HG03175 (cell line): ENCODE data around the gene MBTPS1.
A peak's percentile ranks its signal among the peaks of the same experiment; 100 is the strongest.

ENCODE experiments used
- ATAC-seq: cut with Tn5 transposase; IDR thresholded peaks from one replicate; pipeline ENCODE4 v1.9.1; 2021; ENCODE audit warnings: mild to moderate bottlenecking, moderate library complexity; ENCODE audit not compliant: unreplicated experiment

Gene MBTPS1

GRCh38 chr16:84116720-84117493 lies at the start of gene MBTPS1:
Gene MBTPS1, minus strand, starts transcription at chr16:84116942. Its CDS starts 15,159 bp downstream, at chr16:84101783.
- ATAC-seq = peak; percentile 93

DNA sequence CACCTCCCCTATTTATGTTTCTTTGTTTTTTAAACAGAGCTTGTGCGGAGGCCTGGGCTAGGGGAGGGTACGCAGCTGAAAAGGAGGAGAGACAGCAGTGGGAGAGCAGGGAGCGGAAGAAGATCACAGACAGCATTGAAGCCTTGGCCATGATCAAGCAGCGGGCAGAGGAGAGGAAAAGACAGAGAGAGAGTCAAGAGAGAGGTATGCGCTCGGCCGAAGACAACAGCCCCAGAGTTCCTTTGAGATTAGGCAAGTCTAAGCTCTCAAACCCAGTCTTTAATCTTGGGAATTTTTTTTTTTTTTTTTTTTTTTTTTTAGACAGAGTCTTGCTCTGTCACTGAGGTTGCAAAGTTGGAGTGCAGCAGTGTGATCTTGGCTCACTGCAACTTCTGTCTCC lies 49.0 kb upstream of the MBTPS1 start:
- no peak for ATAC-seq

DNA sequence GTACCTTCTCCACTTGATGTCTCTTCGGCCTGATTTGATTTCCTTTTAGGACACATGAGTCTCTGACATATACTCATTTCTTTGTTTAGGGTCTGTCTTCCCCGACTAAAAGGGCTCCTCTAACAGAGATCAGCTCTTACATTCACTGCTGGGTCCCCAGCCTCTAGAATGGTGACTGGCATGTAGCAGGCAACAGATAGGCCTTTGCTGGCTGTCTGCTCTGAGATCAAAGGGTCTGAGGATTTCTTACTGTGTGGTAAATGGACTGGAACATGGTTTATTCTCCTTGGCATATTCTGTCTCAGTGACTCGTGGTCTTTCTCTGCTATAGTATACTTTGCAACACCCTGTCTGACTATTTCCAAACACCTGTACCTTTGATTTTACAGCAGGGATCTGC lies 45.1 kb upstream of the MBTPS1 start:
- no peak for ATAC-seq

GRCh38 chr16:84161037-84161436 lies 44.3 kb upstream of the MBTPS1 start:
- ATAC-seq = no peak

DNA sequence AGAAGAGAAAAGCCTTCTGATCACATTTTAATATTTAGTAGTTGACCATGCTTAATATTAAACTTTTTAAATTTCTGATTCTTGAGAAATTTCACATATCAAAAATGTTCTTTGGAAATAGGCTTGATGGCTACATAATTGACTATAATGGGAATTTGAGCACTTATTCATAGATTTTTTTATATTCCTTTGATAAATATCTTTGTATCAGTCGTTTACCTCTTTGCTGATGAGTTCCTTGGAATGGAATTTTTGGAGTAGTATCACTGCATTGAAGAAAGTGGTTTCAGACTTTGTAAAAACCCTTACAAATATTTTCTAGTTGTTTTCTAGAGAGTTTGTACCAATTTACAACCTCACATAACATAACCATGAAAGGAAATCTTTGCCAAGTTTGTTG lies 43.1 kb upstream of the MBTPS1 start:
- no peak for ATAC-seq

GRCh38 chr16:84159007-84159406 lies 42.3 kb upstream of the MBTPS1 start:
- no peak for ATAC-seq

DNA sequence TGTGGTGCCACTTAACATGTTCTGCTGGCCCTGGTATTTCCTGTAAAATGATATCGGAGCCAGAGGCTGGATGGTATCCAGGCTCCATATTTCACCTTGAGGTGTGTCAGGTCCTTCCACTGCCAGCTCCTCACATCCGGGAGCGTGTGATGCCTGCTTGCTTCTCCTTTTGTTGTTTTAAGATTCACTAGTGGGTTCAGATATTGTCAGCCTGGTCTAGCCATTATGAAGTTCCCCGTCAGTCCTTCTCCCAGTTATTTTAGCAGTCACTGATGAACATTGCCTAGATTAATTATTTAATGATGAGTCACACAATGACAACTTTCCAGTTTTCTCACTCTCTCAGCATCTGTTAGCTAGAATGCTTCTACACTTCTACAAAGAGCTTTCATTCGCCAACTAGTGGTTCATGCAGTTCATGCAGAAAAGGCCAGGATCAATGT lies 39.6 kb upstream of the MBTPS1 start:
- ATAC-seq = no peak

- no peak for ATAC-seq
Measured at GRCh38 chr16:84155771-84156170, 39.0 kb upstream of the MBTPS1 start.

DNA sequence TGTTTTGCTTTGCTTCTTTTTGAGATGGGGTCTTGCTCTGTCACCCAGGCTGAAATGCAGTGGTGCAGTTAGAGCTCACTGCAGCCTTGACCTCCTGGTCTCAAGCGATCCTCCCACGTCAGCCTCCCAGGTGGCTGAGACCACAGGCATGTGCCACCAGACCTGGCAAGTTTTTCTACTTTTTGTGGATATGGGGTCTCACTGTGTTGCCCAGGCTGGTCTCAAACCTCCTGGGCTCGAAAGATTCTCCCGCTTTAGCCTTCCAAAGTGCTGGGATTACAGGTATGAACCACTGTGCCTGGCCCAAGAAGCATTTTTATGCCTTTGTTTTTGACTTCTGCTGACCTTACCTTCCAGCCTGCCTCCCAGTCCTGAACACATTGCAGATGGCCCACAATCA lies 38.5 kb upstream of the MBTPS1 start:
- ATAC-seq = no peak

- ATAC-seq = no peak
Measured at GRCh38 chr16:84153660-84154214, 37.0 kb upstream of the MBTPS1 start.

GRCh38 chr16:84150926-84151325 lies 34.2 kb upstream of the MBTPS1 start:
- ATAC-seq = no peak

DNA sequence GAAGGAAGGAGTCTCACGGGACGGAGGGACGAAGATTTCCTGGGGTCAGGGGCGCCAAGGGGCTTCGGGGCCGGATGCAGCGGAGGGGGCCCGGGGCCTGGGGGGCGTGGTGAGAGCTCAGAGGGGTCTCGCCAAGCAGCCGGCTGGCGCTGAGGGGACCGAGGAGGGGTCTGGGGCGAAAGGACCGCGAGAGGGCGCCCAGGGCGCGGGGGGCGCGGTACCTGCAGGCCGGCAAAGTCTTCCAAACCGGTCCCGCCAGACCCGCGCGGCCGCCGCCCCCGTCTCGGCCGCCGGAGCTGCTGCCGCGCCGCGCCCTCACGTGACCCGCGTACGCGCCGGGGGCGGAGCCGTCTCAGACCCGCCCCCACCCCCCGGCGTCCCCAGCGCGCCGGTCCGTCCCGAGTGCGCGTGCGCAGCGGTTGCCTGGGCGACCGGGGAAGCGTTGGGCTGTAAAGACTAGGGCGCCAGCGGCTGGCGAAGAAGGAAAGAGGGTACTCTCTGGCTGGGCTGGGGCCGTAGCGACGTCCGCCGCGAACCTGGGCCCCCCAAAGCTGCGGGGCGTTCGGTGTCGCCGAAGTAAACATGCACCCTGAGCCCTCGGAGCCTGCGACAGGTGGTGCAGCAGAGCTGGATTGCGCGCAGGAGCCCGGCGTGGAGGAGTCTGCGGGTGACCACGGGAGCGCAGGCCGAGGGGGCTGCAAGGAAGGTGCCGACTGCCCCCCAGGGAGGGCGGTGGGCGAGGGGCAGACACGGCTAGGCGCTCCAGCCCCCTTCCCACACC lies 28.3 kb upstream of the MBTPS1 start, which contains the start of the genes DNAAF1 and HSDL1:
Gene DNAAF1 (plus strand): TSS at position 450 of the 781 bp plus-strand sequence. CDS start 133 bp downstream, at position 583.
Gene HSDL1 (minus strand): TSS at position 319 of the 781 bp plus-strand sequence. CDS start 13,856 bp downstream, outside the sequence.
- ATAC-seq = peak; percentile 87

- ATAC-seq = no peak
Measured at GRCh38 chr16:84144209-84144858, 27.6 kb upstream of the MBTPS1 start.

- no peak for ATAC-seq
Measured at GRCh38 chr16:84143784-84144199, 27.1 kb upstream of the MBTPS1 start.

DNA sequence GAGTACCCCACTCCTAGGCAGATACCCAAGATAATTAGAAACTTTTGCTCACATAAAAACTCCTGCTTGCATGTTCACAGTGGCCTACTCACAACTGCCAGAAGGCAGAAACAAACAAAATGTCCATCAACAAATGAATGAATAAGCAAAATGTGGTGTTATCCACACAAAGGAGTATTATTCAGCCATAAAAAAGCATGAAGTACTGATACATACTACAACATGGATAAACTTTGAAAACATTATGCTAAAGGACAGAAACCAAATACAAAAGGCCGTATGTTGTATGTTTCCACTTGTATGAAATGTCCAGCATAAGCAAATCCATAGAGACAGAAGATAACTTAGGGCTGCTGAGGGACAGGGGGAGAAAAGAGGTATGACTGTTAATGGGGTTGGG lies 26.3 kb upstream of the MBTPS1 start:
- ATAC-seq = no peak

- ATAC-seq = no peak
Measured at GRCh38 chr16:84141143-84141670, 24.5 kb upstream of the MBTPS1 start.

DNA sequence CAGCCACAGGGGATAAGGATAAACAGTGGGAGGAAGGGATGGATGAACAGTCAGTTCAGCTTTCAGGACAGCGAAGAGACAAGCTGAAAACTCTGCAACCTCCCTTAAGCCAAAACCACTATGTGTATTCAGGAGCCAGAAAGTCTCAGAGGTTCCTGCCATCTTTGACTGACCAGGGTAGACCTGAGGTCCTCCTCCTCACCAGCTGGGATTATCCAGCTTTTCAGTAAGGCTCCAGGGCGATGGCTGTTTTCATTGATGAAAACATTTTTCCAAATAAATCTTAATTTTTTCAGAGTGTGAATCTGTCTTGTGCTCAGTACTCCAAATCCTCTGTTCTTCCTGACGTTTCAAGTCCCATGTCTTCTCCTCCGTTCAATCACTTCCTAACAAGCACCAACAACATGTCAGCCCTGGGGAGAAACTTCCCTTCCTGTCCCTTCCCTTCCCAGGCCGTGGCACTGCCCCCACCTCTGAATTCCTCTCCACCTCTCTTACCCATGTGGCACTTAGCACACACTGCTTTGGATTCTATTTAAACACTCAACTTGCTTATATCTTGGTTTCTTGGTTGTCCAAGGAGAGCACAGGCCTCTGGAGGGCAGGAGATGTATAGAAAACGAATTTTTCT lies 23.0 kb upstream of the MBTPS1 start:
- ATAC-seq = no peak

DNA sequence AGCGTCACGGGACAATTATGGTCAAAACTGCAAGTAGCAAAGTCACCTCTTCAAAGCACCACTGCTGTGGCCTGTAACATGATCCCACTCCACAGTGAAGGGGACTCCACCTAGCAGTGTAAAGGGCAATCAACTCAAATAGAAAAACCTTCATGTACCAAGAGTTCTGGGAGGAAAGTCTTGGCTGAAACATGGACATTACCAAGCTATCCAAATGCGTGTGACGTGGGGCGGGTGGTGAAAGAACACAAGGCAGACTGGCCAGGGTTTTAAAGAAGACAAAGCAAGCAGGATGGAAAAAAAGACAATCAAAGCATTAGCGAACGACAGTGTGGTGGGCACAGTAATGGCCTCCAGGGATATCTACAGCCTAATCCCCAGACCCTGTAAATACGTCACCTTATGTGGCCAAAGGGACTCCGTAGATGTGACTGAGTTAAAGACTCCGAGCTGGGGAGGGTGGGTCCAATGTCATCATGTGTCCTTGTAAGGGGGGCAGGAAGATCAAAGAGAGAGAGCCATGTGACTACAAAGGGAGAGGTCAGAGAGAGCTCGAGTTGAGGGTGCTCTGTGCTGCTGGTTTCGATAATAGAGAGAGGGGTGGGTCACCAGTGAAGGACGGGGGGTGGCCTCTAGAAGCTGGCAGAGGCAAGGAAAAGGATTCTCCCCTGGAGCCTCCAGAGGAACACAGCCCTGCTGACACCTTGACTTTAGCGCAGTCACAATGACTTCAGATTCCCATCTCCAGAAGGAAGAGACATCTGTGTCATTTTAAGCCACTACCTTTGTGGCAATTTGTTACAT lies 22.3 kb upstream of the MBTPS1 start:
- ATAC-seq = no peak

- no peak for ATAC-seq
Measured at GRCh38 chr16:84138500-84138823, 21.7 kb upstream of the MBTPS1 start.
